ENCODE results near the gene PDGFC.

DNA sequence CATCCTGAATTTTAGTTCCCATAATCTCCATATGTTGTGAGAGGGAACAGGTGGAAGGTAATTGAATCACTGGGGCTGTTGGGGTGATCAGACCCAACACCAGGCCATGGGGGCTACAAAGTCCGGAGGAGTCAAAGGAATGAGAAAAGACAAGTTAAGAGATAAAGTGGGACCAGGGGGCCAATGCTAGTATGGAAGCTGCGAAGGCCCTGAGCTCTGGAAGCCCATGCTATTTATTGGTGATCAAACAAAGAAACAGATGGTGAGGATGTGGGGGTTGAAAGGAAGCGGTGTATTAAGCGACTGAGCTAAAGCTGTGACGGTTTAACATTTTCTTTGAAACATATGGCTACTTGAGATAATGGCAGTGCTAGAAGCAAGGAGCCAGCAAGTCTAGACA lies 132.8 kb downstream of the PDGFC start:
- TF ChIP-seq EZH2 (IDR thresholded peaks at IDR 0.05): no peak
- TF ChIP-seq POLR2AphosphoS5 (IDR thresholded peaks at IDR 0.05; ENCODE audit: borderline replicate concordance, low read depth, low read length): no peak
- no peak for TF ChIP-seq FOXP2 (optimal IDR thresholded peaks at IDR 0.05; ENCODE audit: control extremely low read depth, extremely low read length, insufficient read depth)
